Measurements from ENCODE around the gene ITGB1.
"Not testable (repeated sequence)": the region's sequence is repeated elsewhere in the genome, so short reads cannot be mapped to it uniquely, and the experiment has no call there.

ITGB1 gene

GRCh38 chr10:32958085-32959005, at the start of gene ITGB1:
Gene ITGB1, minus strand, starts transcription at chr10:32958230. Its CDS starts 22,672 bp downstream, at chr10:32935558.
- DNase-seq (ENCODE audit: low read depth in 3 of 3), result peak; percentile 64 to 82 (median 71)

- no peak for DNase-seq (ENCODE audit: low read depth in 3 of 3)
Observed at GRCh38 chr10:33006342-33006887, 48.4 kb upstream of the ITGB1 start.

- peak in 1 of 3 experiments; percentile 48 for DNase-seq (ENCODE audit: low read depth in 3 of 3)
Observed at GRCh38 chr10:33005322-33006301, 47.6 kb upstream of the ITGB1 start.

- no peak for DNase-seq (ENCODE audit: low read depth in 3 of 3)
Observed at GRCh38 chr10:33001908-33002492, 44.0 kb upstream of the ITGB1 start.

- DNase-seq (ENCODE audit: low read depth in 3 of 3), result not testable (repeated sequence)
Observed at GRCh38 chr10:32998060-32998581, 40.1 kb upstream of the ITGB1 start.

- no peak for DNase-seq (ENCODE audit: low read depth in 3 of 3)
Observed at GRCh38 chr10:32995751-32996150, 37.7 kb upstream of the ITGB1 start.

GRCh38 chr10:32995066-32995622, 37.1 kb upstream of the ITGB1 start:
- DNase-seq (ENCODE audit: low read depth in 3 of 3), result no peak

- DNase-seq (ENCODE audit: low read depth in 3 of 3), result not testable (repeated sequence)
Observed at GRCh38 chr10:32994632-32995031, 36.6 kb upstream of the ITGB1 start.

GRCh38 chr10:32992310-32992709, 34.3 kb upstream of the ITGB1 start:
- not testable (repeated sequence) for DNase-seq (ENCODE audit: low read depth in 3 of 3)

- no peak for DNase-seq (ENCODE audit: low read depth in 3 of 3)
Observed at GRCh38 chr10:32990811-32991210, 32.8 kb upstream of the ITGB1 start.

GRCh38 chr10:32988604-32989003, 30.6 kb upstream of the ITGB1 start:
- DNase-seq (ENCODE audit: low read depth in 3 of 3), result no peak

GRCh38 chr10:32987172-32987571, 29.1 kb upstream of the ITGB1 start:
- DNase-seq (ENCODE audit: low read depth in 3 of 3), result no peak

- no peak for DNase-seq (ENCODE audit: low read depth in 3 of 3)
Observed at GRCh38 chr10:32985775-32986350, 27.8 kb upstream of the ITGB1 start.

GRCh38 chr10:32985341-32985764, 27.3 kb upstream of the ITGB1 start:
- no peak for DNase-seq (ENCODE audit: low read depth in 3 of 3)

- no peak for DNase-seq (ENCODE audit: low read depth in 3 of 3)
Observed at GRCh38 chr10:32984003-32984600, 26.1 kb upstream of the ITGB1 start.

GRCh38 chr10:32982911-32983909, 25.2 kb upstream of the ITGB1 start:
- DNase-seq (ENCODE audit: low read depth in 3 of 3), result no peak

GRCh38 chr10:32982293-32982709, 24.3 kb upstream of the ITGB1 start:
- DNase-seq (ENCODE audit: low read depth in 3 of 3), result no peak

GRCh38 chr10:32981760-32982159, 23.7 kb upstream of the ITGB1 start:
- no peak for DNase-seq (ENCODE audit: low read depth in 3 of 3)
